Spleen (tissue), 11 donors: ENCODE data around the gene ZNF362. TPM values are rescaled to one million over a fixed set of nuclear protein-coding genes. Genes with fewer than 3 reads are reported as not detected.

Source experiments
- DNase-seq: peaks from one replicate; pipeline ENCODE4 v3.0.0-alpha.2; 2020
- H3K27ac ChIP-seq, 8 donors: fragments of 200-600 bp; sonication (generic) in 7 of 8; 1 replicate in 4 of 8; 2 replicates in 4 of 8; pipeline versions ENCODE4 v1.5.0 to v1.8.0; 2016 to 2021; ENCODE audit warnings: inconsistent platforms in 4 of 8, mild to moderate bottlenecking in 4 of 8, moderate library complexity in 1 of 8
- H3K27me3 ChIP-seq, 7 donors: fragments of 200-600 bp; sonication (generic) in 6 of 7; replicated peaks in 1 of 7; 1 replicate in 4 of 7; 2 replicates in 3 of 7; pipeline versions ENCODE4 v1.5.0 to v1.8.0; 2016 to 2021; ENCODE audit warnings: inconsistent platforms in 3 of 7, mild to moderate bottlenecking in 1 of 7
- H3K36me3 ChIP-seq, 6 donors: fragments of 200-600 bp; sonication (generic) in 5 of 6; 1 replicate in 4 of 6; 2 replicates in 2 of 6; pipeline versions ENCODE4 v1.5.0 to v1.8.0; 2016 to 2021; ENCODE audit warnings: inconsistent platforms in 2 of 6
- H3K4me1 ChIP-seq, 6 donors: fragments of 200-600 bp; sonication (generic) in 5 of 6; 1 replicate in 3 of 6; 2 replicates in 3 of 6; pipeline versions ENCODE4 v1.5.0 to v1.8.0; 2016 to 2021; ENCODE audit warnings: inconsistent platforms in 3 of 6
- H3K4me3 ChIP-seq, 8 donors: fragments of 200-600 bp; sonication (generic) in 7 of 8; 1 replicate in 4 of 8; 2 replicates in 4 of 8; pipeline versions ENCODE4 v1.5.0 to v1.8.0; 2016 to 2021; ENCODE audit warnings: inconsistent platforms in 4 of 8, mild to moderate bottlenecking in 4 of 8, moderate library complexity in 2 of 8
- H3K9me3 ChIP-seq, 8 donors: fragments of 200-600 bp; sonication (generic) in 7 of 8; 1 replicate in 4 of 8; 2 replicates in 4 of 8; pipeline versions ENCODE4 v1.5.0 to v1.8.0; 2016 to 2021; ENCODE audit warnings: inconsistent platforms in 4 of 8
- CTCF ChIP-seq, 11 experiments: fragments of 200-600 bp in 7 of 11; fragments of 450-650 bp in 4 of 11; sonication (generic) in 4 of 11; IDR thresholded peaks in 8 of 11; conservative IDR thresholded peaks in 3 of 11; 1 replicate in 7 of 11; 2 replicates in 4 of 11; pipeline versions ENCODE4 v1.4.0 to v1.8.0; 2016 to 2021; ENCODE audit warnings: antibody characterized with exemption in 11 of 11, inconsistent platforms in 4 of 11, mild to moderate bottlenecking in 1 of 11
- POLR2A ChIP-seq, 3 donors: fragments of 450-650 bp; IDR thresholded peaks; one replicate each; pipeline ENCODE4 v1.5.1; 2017; ENCODE audit warnings: antibody characterized with exemption in 3 of 3, mild to moderate bottlenecking in 1 of 3
- POLR2AphosphoS5 ChIP-seq, 3 donors: sonication (generic); formaldehyde crosslinking; IDR thresholded peaks; one replicate each; pipeline ENCODE4 v1.5.1; 2017; ENCODE audit warnings: antibody characterized with exemption in 3 of 3
- WGBS, 5 donors: extraction: QIAGEN DNeasy Blood & Tissue Kit in 3 of 5; methylation state at CpG; one replicate each; pipeline versions ENCODE4 v1.1.5 to v1.1.7; 2013 to 2018; 5-methylcytosine and 5-hydroxymethylcytosine counted together
- intact Hi-C: fragments of 100-400 bp; cut with DNase I; formaldehyde crosslinking; loops from one replicate; pipeline ENCODE4 v1.15.0; 2023; ENCODE audit warnings: low total_unique reads
- polyA plus RNA-seq, 3 donors: library from polyadenylated mRNA; stranded (reverse); fragments of 200-250 nt; gene quantifications; one replicate each; pipeline ENCODE4 v1.2.1, GENCODE V29; 2013
- total RNA-seq, 7 donors: library from RNA; depleted of rRNA in 3 of 7; stranded (reverse); fragments of >200 nt in 3 of 7; fragmentation: NEBNext Ultra II Directional in 4 of 7; extraction: Animal tissue kit (Norgen Biotek cat#: 25700) in 4 of 7; gene quantifications; one replicate each; pipeline versions ENCODE4 v1.1.0 to v1.2.1, GENCODE V29; 2016 to 2021
- donor health status: healthy with polysubstance abuse.
- donor health status: DM: no; HTN: no; CAD: no; lungs with moderate emphysema.
- donor health status: DM: no; HTN: no; CAD: no.
- donor health status: Bipolar disorder and iron deficiency.
- donor health status: healthy.
- donor health status: DM: no; HTN: no; CAD: no.
- donor health status: DM: yes; HTN: yes; CAD: no.

The ZNF362 gene
- total and polyA plus RNA-seq, 10 donors: 8.7 to 47.0 (median 24.8) TPM

- no peaks in the 10 kb centered on the region for H3K36me3 ChIP-seq
- no peaks in the 10 kb centered on the region for H3K9me3 ChIP-seq
- intact Hi-C loops: no loop called here
- H3K27ac ChIP-seq: no peak overlapping the region
- H3K4me3 ChIP-seq: no peak overlapping the region
- DNase-seq: no peak
- peaks cover 0 to 28% (median 0%) of the 10 kb centered on the region in 7 donors for H3K27me3 ChIP-seq
- TF ChIP-seq POLR2AphosphoS5 (IDR thresholded peaks at IDR 0.05): no peak
- no peak for TF ChIP-seq POLR2A (IDR thresholded peaks at IDR 0.05)
- TF ChIP-seq CTCF (IDR thresholded peaks at IDR 0.05 in 8 of 11, conservative IDR thresholded peaks at IDR 0.05 in 3 of 11): no peak
- peaks cover 0 to 11% (median under 1%) of the 10 kb centered on the region in 6 donors for H3K4me1 ChIP-seq
Observed at GRCh38 chr1:33248244-33248643, 8.0 kb upstream of the ZNF362 start.

- TF ChIP-seq POLR2AphosphoS5 (IDR thresholded peaks at IDR 0.05) (no peak), POLR2A (IDR thresholded peaks at IDR 0.05) (no peak), CTCF (IDR thresholded peaks at IDR 0.05 in 8 of 11, conservative IDR thresholded peaks at IDR 0.05 in 3 of 11) (no peak)
- 82 to 96% (median 92%) methylated on average over 3 of the region's 3 CpGs for WGBS, 5 donors
- H3K4me3 ChIP-seq: no peak overlapping the region
Observed at GRCh38 chr1:33249422-33249821, 6.9 kb upstream of the ZNF362 start.

DNA sequence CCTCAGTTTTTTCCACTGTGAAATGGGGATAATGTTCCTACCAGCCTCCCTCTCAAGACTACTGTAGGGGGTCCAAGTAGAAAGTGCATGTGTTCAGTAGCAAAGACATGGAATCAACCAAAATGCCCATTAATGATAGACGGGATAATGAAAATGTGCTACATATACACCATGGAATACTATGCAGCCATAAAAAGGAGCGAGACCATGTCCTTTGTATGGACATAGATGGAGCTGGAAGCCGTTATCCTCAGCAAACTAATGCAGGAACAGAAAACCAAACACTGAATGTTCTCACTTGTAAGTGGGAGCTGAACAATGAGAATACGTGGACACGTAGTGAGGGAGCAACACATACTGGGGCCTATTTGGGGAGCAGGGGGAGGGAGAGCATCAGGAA, 6.1 kb upstream of the ZNF362 start:
- 84 to 96% (median 91%) methylated on average over 5 of the region's 5 CpGs for WGBS, 5 donors

More at GRCh38 chr1:33249422-33249821, 6.9 kb upstream of the ZNF362 start:
- intact Hi-C loops: no loop called here
- no peak for DNase-seq
- no peaks in the 10 kb centered on the region for H3K4me1 ChIP-seq
- H3K27me3 ChIP-seq: peaks cover 0 to 28% (median 0%) of the 10 kb centered on the region in 7 donors
- no peaks in the 10 kb centered on the region for H3K9me3 ChIP-seq
- no peak overlapping the region for H3K27ac ChIP-seq
- no peaks in the 10 kb centered on the region for H3K36me3 ChIP-seq

DNA sequence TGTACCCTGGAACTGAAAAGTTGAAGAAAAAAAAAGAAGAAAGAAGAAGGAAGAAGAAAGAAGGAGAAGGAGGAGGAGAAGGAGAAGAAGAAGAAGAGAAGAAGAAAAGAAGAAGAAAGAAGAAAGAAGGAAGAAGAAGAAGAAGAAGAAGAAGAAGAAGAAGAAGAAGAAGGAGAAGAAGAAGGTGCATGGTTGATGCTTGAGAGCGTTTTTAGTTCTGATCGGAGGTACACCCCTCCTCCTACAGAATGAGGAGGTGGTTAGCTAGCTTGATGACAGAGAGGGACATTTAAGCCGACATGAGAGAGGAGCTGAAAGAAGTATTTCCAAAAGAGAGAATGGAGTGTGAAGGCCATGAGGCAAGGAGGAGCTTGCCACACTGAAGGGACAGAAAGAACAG, 5.6 kb upstream of the ZNF362 start:
- DNase-seq: no peak
- H3K27me3 ChIP-seq: peaks cover 0 to 28% (median 0%) of the 10 kb centered on the region in 7 donors
- no peaks in the 10 kb centered on the region for H3K9me3 ChIP-seq
- no peak overlapping the region for H3K4me3 ChIP-seq
- no peaks in the 10 kb centered on the region for H3K36me3 ChIP-seq
- peaks cover 0 to 10% (median 8%) of the 10 kb centered on the region in 6 donors for H3K4me1 ChIP-seq
- 85 to 94% (median 86%) methylated on average over 3 of the region's 3 CpGs for WGBS, 5 donors
- intact Hi-C loops: no loop called here
- no peak overlapping the region for H3K27ac ChIP-seq
- TF ChIP-seq CTCF (IDR thresholded peaks at IDR 0.05 in 8 of 11, conservative IDR thresholded peaks at IDR 0.05 in 3 of 11) (no peak), POLR2AphosphoS5 (IDR thresholded peaks at IDR 0.05) (no peak), POLR2A (IDR thresholded peaks at IDR 0.05) (no peak)

More for the DNA sequence above, 6.1 kb upstream of the ZNF362 start:
- Histone ChIP-seq H3K27ac (no peak overlapping the region), H3K4me3 (no peak overlapping the region), H3K4me1 (peaks cover 0 to 5% (median 2%) of the 10 kb centered on the region in 6 donors), H3K9me3 (no peaks in the 10 kb centered on the region), H3K36me3 (no peaks in the 10 kb centered on the region), H3K27me3 (peaks cover 0 to 28% (median 0%) of the 10 kb centered on the region in 7 donors)
- TF ChIP-seq POLR2AphosphoS5 (IDR thresholded peaks at IDR 0.05) (no peak), POLR2A (IDR thresholded peaks at IDR 0.05) (no peak), CTCF (IDR thresholded peaks at IDR 0.05 in 8 of 11, conservative IDR thresholded peaks at IDR 0.05 in 3 of 11) (no peak)
- intact Hi-C loops: no loop called here
- no peak for DNase-seq
